Prostate gland (tissue), 2 donors: Measurements from ENCODE around the gene ITGAX.

Experiments used
- POLR2A ChIP-seq: fragments of 450-650 bp; IDR thresholded peaks from one replicate; pipeline ENCODE4 v1.6.1; 2016; ENCODE audit warnings: antibody characterized with exemption, mild to moderate bottlenecking
- POLR2AphosphoS5 ChIP-seq: sonication (generic); formaldehyde crosslinking; IDR thresholded peaks from one replicate; pipeline ENCODE4 v1.6.1; 2017; ENCODE audit warnings: antibody characterized with exemption
- TF ChIP-seq, protein P1 (sequence below), 4 experiments: fragments of 200-600 bp in 2 of 4; fragments of 450-650 bp in 2 of 4; sonication (generic) in 2 of 4; IDR thresholded peaks; 1 replicate in 3 of 4; 2 replicates in 1 of 4; pipeline ENCODE4 v1.5.1; 2016 to 2019; ENCODE audit warnings: antibody characterized with exemption in 4 of 4, mild to moderate bottlenecking in 2 of 4, moderate library complexity in 2 of 4

DNA sequence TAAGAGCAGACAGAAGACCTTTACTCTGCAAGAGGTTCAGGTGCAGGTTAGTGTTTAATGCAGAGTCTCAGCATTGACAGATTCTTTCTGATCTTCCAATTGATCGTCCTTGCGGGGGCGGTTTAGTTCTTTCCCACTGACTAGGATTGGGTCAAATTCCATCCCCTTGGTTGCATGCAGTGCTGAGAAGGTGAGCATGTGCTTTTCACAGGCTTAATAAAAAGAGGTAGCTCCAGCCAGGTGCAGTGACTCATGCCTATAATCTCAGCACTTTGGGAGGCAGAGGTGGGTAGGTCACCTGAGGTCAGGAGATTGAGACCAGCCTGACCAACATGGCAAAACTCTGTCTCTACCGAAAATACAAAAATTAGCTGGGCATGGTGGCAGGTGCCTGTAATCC, 30.7 kb downstream of the ITGAX start:
- TF ChIP-seq POLR2A (no peak), POLR2AphosphoS5 (no peak)
- TF ChIP-seq, protein P1, sequence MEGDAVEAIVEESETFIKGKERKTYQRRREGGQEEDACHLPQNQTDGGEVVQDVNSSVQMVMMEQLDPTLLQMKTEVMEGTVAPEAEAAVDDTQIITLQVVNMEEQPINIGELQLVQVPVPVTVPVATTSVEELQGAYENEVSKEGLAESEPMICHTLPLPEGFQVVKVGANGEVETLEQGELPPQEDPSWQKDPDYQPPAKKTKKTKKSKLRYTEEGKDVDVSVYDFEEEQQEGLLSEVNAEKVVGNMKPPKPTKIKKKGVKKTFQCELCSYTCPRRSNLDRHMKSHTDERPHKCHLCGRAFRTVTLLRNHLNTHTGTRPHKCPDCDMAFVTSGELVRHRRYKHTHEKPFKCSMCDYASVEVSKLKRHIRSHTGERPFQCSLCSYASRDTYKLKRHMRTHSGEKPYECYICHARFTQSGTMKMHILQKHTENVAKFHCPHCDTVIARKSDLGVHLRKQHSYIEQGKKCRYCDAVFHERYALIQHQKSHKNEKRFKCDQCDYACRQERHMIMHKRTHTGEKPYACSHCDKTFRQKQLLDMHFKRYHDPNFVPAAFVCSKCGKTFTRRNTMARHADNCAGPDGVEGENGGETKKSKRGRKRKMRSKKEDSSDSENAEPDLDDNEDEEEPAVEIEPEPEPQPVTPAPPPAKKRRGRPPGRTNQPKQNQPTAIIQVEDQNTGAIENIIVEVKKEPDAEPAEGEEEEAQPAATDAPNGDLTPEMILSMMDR (IDR thresholded peaks at IDR 0.05), result no peak
